HTERT RPE-1 (cell line): Measurements from ENCODE around the gene HERC6.
"Not testable (repeated sequence)": the region's sequence is repeated elsewhere in the genome, so short reads cannot be mapped to it uniquely, and the experiment has no call there.

Experiments
- in situ Hi-C: fragments of 300-500 bp; cut with MboI; formaldehyde crosslinking; loops from 4 replicates; pipeline ENCODE4 v1.14.3; 2020; ENCODE audit warnings: low sequenced_read_pairs

Gene HERC6

GRCh38 chr4:88443486-88443885 is 64.8 kb downstream of the HERC6 start:
- in situ Hi-C loops = no loop called here

- in situ Hi-C loops = no loop called here
These were observed 66.6 kb downstream of the HERC6 start for GRCh38 chr4:88445252-88445651.

GRCh38 chr4:88446124-88446523 is 67.5 kb downstream of the HERC6 start:
- in situ Hi-C loops = no loop called here

- in situ Hi-C loops = no loop called here
These were observed 68.9 kb downstream of the HERC6 start for GRCh38 chr4:88447371-88448095.

GRCh38 chr4:88448211-88448765 is 69.6 kb downstream of the HERC6 start:
- in situ Hi-C loops = not testable (repeated sequence)

- in situ Hi-C loops = no loop called here
These were observed 70.2 kb downstream of the HERC6 start for GRCh38 chr4:88448889-88449288.

GRCh38 chr4:88449290-88449689 is 70.6 kb downstream of the HERC6 start:
- in situ Hi-C loops = no loop called here

- in situ Hi-C loops = no loop called here
These were observed 72.6 kb downstream of the HERC6 start for GRCh38 chr4:88451205-88451604.

- in situ Hi-C loops = no loop called here
These were observed 74.3 kb downstream of the HERC6 start for GRCh38 chr4:88452912-88453311.

- in situ Hi-C loops = no loop called here
These were observed 78.1 kb downstream of the HERC6 start, which contains the start of gene HERC5 for GRCh38 chr4:88456670-88457306. TSS of gene HERC5 (plus strand) at chr4:88457119. CDS start at chr4:88457270, 151 bp downstream.

GRCh38 chr4:88457307-88458103 is 78.9 kb downstream of the HERC6 start:
- in situ Hi-C loops = no loop called here

GRCh38 chr4:88458104-88458740 is 79.6 kb downstream of the HERC6 start:
- in situ Hi-C loops = no loop called here

- in situ Hi-C loops = no loop called here
These were observed 87.1 kb downstream of the HERC6 start for GRCh38 chr4:88465653-88466192.

GRCh38 chr4:88467392-88467791 is 88.7 kb downstream of the HERC6 start:
- in situ Hi-C loops = no loop called here

- in situ Hi-C loops = no loop called here
These were observed 98.7 kb downstream of the HERC6 start for GRCh38 chr4:88477229-88477860.

- in situ Hi-C loops = no loop called here
These were observed 99.6 kb downstream of the HERC6 start for GRCh38 chr4:88478247-88478646.

- in situ Hi-C loops = no loop called here
These were observed 102.9 kb downstream of the HERC6 start for GRCh38 chr4:88481537-88481936.

GRCh38 chr4:88489100-88489761 is 110.6 kb downstream of the HERC6 start:
- in situ Hi-C loops = no loop called here
